HG03175 (cell line): ENCODE results near the gene LGALSL.
"Not testable (repeated sequence)": the region's sequence is repeated elsewhere in the genome, so short reads cannot be mapped to it uniquely, and the experiment has no call there.

ENCODE experiments used
- ATAC-seq: cut with Tn5 transposase; IDR thresholded peaks from one replicate; pipeline ENCODE4 v1.9.1; 2021; ENCODE audit warnings: mild to moderate bottlenecking, moderate library complexity; ENCODE audit not compliant: unreplicated experiment

Gene LGALSL

DNA sequence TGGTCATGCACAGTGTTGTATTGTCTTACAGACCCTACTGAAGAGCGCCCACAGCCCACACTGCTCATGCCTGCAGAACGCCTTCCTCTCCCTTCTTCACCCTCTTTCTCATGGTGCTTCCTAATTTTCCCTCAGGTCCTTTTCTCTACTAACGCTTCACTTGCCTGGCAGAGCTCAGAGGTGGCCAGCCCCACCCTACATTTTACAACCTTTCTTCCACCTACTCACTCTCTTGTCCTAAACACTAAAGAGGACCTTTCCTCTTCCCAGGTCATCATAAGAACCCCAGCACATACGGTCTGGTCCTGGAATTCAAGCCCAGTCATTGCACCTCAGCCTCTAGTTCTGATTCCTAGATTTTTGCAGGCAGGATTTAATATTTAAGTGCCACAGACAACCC lies 11.7 kb upstream of the LGALSL start:
- no peak for ATAC-seq

DNA sequence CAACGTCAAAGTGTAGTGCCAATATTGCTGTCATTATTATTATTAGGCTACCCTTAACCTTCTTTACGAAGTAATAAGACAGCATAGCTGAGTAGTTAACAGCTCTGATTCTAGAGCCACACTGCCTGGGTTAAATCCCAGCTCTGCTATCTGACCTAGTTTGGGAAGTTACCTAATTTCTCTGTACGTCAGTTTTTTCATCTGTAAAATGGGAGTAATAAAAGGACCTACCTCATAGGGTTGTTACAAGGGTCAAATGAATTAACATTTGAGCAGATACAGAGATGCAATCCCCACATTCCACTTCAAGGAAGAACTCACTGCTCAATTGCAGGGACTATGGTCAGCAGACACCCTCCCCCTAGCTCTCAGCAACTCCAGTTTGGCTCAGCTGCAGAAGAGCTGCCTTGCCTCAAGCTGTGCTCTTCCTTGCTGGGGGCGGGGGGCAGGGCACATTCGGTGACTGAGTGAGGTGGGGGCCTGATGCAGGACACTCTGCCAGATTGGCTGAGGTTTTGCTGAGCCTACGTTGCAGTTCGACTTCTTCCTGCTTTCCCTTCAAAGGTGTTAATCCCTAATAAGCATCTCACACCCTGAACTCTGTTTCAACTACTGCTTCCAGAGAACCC lies 11.0 kb upstream of the LGALSL start:
- ATAC-seq = no peak

DNA sequence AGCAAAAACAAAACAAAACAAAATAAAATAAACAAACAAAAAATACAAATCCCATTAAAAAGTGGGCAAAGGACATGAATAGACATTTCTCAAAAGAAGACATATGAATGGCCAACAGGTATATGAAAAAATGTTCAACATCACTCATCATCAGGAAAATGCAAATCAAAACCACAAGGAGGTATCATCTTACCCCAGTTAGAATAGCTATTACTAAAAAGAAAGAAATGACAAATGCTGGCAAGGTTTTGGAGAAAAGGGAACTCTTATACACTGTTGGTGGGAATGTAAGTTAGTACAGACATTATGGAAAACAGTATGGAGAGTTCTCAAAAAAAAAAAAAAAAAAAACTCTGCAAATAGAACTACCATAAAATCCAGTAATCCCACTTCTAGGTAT lies 8.0 kb upstream of the LGALSL start:
- not testable (repeated sequence) for ATAC-seq

DNA sequence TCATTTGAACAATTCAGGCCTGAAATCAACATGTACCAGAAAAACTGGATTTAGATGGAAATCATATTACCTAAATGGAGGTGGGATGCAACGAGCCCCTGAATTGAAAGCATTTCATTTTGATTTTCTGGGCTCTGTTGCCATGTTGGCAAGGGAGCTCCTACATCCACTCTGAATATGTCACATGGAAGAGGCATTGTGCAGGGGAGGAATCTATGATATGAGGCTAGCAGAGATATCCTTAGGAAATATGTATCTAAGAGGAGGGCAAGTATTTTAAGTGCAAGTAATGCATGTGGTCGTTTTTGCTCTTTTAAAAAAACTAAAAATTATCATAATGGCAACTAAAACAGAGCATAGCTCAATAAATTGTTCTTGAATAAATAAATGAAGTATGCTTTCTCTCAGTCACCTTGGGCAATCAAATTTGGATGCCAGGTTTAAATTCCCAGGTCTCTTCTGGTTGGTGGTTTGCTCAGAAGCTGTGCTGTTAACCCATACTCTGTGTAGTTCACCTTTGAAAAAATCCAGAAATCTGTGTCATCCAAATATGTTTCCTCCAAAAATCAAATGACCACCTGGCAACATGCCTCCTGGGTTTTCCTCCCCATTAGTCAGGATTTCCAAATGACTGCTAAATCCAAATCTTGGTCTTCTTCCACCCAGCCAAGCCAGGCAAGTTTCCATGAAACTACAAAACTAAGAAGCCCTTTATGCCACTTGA lies 6.5 kb upstream of the LGALSL start:
- ATAC-seq = no peak

DNA sequence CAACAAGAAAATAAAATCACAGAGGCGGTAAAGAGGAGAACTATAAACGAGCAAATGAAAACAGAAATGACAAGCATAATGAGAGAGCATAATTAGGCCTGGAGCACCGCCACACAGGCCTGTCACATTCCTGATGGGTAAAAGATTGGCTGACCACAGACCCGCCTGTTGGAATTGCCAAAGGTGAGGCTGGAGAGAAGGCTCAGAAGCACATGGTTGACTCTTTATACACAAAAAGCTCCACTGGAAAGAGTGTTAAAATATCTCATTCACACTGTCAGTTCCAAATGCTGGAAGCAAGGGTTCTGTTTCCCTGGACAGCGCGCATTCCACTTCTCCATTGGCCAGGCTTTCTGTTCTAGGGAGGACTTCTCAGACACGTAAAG lies 5.9 kb upstream of the LGALSL start:
- ATAC-seq = no peak

DNA sequence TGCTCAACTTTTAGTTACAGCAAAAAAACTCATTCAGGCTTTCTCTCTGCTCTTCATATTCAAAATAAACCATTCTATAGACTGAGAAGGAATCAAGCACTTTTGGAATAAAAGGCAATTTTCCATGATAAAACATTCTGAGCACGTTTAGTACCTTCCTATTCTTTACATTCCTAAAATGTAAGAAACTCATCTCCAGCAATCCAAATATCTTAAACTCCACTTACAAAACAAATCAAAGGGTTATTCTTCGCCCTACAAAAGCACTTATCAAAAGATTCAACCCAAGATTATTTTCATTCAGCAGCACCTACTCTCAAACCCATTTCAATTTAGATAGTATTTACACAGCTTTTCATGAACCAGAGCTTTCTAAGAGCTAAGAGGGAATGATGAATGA lies 2.9 kb upstream of the LGALSL start:
- ATAC-seq = no peak

DNA sequence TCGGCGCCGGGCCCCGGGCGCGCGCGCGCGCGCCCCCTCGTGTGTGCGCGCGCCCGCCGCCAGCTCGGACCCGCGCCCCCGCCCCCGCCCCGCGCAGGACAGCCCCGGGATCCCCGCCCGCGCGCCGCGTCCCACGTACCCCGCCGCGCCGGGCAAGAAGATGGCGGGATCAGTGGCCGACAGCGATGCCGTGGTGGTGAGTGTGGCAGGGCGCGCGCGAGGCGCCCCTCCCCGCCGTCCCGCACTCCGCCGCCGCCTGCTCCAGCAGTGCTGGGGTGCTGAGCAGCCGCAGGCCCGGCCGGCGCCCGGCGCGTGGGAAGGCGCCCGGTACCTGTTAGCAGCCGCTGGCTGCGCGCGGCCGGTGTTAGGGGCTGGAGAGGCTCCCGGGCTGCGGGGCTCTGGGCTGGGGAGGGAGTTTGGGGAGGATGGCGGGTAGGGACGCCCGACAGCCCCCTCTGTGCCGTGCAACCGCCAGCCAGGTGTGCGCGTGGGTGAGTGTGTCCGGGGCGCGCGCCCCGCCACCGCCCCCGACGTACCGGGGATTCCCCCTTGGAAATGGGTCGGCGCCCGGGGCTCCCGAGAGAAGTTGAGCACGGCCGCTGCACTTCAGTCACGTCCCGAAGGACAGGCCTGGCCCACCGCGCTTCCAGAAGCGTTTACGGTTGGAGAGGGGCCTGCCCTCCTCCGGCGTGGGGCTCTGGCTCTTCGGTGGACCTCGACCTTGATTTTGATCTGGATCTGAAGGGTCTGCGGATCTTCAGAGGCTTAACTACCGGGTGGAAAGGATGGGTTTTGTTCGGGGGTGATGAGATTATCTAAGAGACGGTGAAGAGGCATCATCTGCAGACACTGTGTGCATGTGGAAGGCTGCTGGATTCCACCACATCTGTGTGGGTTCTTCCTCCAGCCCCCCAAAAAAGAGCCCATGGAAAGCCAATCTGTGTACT lies 697 bp downstream of the LGALSL start:
- ATAC-seq = peak; percentile 70

DNA sequence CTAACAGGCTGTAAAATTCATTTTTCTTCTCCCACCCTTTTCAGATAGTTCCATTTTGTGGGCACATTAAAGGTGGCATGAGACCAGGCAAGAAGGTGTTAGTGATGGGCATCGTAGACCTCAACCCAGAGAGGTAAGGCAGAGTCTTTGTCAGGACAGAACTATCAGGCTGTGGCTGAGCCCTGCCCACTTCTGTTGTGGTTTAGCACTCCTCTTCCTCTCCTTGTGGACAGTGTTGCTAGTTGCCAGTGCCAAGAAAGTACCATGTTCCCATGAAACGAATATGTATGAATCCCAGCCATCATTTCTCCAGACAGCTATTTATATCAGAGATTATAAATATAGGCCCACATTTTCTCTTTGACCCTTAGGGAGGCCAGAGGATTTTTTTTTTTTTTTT lies 1.6 kb downstream of the LGALSL start:
- ATAC-seq = no peak

DNA sequence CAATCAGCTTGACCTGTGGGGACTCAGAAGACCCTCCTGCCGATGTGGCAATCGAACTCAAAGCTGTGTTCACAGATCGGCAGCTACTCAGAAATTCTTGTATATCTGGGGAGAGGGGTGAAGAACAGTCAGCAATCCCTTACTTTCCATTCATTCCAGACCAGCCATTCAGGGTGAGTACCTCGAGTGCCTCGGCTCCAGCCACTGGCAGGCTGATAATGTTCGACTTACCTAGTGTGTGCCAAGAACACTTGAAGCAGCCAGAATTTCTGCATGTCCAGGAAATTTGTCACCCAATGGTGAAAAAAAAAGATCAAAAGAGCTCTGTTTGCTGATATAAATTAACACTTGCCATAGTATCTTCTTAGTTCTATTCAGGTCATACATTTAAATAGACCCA lies 2.3 kb downstream of the LGALSL start:
- ATAC-seq = no peak

DNA sequence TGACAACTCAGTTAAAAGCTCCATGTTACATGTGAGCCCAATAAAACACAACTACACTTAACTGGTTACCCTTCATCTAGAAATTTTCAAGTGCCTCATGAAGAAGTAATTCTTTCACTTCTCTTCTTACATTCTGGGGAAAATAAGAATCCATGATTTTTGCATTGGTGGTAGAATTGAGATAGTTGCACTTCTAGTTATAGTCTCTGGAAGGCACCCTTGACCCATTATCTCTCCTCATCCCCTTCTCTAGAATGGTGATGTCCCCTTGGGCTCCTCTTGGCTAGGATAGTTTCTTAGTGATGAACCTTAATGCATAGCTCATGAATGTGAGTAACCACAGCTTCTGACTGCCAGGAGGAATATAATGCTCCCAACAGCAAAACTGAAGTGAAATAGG lies 3.6 kb downstream of the LGALSL start:
- no peak for ATAC-seq

DNA sequence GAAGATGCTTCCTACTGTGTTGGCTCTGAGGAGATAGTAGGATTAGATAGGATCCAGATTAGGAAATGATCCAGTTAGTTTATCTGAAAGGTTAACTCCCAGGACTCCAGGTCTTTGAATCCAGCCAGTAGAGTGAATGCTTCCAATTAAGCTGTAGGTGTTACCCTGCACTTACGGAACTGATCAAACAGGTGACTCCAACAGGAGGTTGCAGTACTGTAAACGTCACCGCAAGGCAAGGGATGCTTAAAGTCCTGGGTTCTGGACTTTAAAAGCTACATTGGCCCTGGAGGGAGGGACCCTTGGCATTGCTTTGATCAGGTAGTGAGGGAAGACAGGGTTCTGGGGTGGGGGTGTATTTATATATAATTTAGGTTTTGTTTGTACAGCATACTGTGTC lies 5.6 kb downstream of the LGALSL start:
- no peak for ATAC-seq

DNA sequence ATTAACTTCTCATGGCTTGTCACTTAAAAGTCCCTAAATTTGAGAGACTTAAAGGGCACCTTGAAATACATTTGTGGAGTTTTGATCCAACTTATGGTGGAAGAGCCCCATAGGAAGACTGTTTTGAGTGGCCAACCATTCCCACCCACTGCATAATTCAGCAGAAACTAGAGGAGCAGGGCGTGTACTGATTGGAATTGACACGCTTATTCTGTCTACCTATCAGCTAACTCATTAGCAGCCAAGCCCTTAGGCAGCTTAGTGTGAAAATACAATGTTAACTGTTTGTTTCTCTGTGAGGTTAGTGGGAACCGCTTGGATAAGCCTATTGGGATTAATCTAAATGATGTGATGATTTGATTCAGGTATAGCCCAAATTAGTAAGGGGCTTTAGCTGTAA lies 6.4 kb downstream of the LGALSL start:
- ATAC-seq = no peak

DNA sequence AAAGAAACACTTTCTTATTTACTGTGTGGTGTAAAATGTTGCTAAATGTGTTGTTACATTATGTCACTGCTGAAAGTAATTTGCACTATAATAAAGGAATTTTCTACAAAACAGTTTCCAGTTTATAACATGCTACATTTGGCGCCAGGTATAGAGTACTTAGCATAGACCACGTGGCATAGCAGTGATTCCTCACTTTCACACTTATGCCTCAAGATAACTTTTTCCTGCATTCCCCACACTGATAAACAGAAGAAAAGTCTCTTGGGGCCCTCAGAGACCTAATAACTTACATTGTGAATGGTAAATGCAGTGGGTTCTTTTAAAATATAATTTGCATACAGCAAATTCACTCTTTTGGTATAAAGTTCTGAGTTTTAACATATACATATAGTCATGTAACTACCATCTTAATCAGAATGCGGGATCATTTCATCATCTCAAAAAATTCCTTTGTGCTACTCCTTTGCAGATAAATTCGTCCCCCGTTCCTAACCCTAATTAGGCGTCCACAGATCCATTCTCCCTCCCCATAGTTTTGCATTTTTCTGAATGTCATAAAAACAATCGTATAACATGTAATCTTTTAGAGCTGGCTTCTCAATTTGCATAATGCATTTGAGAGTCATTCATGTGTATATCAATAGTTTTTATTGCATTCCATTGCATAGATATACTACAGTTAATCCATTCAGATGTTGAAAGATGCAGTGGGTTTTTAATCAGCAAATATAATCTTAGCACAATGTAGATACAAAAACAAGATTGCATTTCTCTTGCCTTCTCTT lies 7.5 kb downstream of the LGALSL start:
- no peak for ATAC-seq

DNA sequence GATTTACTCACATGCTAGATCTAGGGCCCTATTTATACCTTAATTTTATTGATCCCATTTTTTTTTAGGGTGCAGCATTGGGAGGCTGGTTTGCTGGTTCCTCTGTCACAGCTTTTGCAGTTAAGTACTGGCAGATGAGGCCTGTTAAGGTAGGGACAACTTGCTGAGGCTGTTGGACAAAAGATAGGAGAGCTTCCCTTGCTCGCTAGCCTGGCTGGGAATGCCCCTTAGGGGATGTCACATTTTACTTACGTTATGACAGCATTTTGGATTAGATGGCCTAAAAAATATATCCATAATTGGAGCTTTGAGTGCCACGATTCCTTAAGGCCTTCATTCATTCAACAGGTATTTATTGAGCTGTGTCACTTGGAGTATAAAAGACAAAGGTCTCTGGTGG lies 8.2 kb downstream of the LGALSL start:
- no peak for ATAC-seq

DNA sequence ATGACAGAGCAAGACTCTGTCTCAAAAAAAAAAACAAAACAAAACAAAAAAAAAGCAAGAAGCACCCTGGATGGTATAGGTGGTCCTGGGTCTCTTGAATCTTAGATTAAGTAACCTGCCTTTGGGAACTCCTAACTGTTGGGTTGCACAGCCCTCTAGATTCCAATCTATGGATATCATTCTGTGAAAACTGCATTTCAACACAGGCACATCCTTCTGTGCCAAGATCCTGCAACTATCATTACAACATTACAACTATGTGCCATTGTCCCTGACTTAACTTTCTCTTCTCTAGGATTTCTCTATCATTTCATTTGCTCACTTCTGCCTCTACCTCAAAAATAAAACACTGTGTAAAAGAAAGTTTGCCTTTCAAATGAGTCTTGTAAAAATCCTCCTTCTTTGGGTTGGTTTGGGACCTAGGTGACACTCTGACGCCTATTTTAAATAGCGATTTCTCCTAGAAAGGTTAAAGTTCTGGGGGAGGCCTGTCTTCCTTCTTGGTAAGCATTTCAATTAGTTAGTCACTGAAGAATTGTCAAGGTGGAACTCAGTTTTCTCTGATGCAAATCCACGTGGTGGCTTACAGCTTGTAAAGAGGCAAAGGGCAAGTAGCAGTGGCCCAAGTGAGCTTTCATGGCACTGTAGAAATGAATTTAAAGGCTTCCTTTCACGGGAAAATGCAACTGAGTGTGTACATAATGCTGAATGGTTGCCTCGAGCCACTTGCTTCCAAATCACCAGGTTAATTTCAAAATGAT lies 9.2 kb downstream of the LGALSL start:
- no peak for ATAC-seq

DNA sequence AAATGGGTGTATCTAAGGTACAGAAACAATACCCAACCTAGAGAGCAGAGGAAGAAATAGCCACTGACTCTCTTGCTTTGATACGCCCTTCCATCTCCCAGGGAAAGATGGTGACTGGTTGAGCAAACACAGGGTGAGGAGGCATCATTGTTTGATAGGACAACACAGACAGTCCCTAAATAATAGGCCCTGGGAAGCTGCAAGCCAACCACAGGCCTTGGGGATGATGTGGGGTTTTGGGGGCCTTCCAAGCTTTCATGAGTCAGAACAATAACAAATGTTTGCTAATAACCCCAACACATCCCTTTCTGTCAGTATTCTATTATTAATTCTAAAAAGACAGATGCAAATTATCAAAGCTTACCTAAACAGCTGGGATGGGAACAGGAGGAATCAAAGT lies 9.8 kb downstream of the LGALSL start:
- ATAC-seq = no peak

DNA sequence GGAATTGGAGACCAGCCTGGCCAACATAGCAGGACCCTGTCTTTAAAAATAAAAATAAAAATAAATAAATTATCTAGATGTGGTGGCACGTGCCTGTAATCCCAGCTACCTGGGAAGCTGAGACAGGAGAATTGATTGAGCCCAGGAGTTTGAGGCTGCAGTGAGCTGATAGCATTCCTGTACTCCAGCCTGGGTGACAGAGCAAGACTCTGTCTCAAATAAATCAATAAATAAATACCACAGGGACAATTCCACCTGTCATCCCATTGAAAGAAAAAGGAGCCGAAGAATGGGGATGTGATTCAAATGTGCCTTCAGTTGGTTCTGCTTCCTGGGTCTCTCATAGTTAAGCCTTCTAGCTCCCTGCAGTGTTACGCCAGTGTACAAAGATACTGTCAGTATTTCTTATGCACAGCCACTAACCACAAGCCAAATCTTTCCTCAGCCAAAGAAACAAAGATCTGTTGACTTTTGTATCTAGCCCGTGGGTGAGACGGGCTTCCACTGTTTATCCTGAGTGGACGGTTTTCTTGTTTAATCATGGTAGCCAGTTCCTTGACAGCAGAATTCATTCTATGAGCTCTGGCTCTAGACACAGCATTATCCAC lies 12.6 kb downstream of the LGALSL start:
- no peak for ATAC-seq

DNA sequence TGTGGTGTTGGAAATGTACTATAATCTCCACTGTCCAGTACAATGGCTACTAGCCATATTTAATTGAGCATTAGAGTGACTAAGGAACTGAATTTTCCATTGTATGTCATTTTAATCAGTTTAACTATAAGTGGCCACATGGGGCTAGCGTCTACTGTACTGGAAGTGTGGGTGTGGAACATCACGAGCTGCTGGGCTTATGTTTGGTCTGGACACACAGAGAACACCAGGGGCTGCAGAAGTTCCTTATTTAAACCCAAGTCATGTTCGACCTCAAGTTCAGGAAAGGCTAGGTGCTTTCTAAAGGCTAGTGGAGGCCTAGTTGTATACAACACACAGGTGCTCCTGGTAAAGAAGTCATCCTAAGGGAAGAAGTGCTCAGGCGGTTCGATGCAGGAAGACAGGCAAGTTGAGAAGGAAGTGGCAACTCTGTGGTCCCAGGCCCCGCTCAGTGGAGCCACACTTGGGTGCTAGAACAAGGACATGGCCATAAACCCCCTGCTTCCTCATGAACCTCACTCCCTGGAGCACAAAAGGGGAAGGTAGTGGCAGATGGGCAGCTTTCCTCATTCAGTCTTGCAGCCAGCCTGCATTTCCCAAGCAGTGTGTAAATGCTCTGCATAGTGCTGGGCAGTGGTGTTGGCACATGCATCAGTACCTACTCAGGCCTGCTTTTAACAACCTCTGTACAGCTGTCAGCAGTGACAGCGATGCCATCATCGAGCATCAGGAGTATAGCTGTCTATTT lies 13.3 kb downstream of the LGALSL start:
- ATAC-seq = no peak

DNA sequence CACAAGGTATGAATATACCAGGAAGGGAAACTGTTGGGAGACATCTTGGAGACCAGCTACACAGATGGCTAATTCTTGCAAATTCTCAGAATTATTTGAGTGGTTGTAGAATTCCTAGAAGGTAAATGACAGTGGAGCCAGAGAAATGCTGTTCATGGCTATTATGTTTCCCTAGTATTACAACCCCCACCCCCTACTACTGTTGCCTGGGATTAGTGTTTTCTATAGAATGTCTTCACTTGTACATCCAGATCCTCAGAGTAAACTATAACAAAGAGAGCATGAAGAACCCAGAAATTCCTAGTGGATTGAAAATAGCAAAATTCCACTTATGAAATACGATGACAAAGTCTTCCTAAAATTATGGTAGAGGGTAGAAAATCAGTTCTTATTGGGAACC lies 15.3 kb downstream of the LGALSL start:
- no peak for ATAC-seq
